IPS-18a (cell line): ENCODE measurements around the gene FBLN5.

Experiments used
- H3K27ac ChIP-seq: one replicate; pipeline ENCODE4 v1.5.1; 2013; ENCODE audit warnings: low read length
- H3K27me3 ChIP-seq: one replicate; pipeline ENCODE4 v1.6.1; 2013; ENCODE audit warnings: mild to moderate bottlenecking, low read length; ENCODE audit not compliant: control insufficient read depth, insufficient read depth
- H3K36me3 ChIP-seq: one replicate; pipeline ENCODE4 v1.6.1; 2013; ENCODE audit warnings: low read depth, low read length; ENCODE audit not compliant: control insufficient read depth
- H3K4me1 ChIP-seq: one replicate; pipeline ENCODE4 v1.6.1; 2013; ENCODE audit warnings: low read depth, low read length; ENCODE audit not compliant: control insufficient read depth
- H3K4me3 ChIP-seq: one replicate; pipeline ENCODE4 v1.5.1; 2013; ENCODE audit warnings: low read length
- H3K9ac ChIP-seq: one replicate; pipeline ENCODE4 v1.6.1; 2013; ENCODE audit warnings: mild to moderate bottlenecking, low read length, moderate library complexity
- H3K9me3 ChIP-seq: one replicate; pipeline ENCODE4 v1.6.1; 2013; ENCODE audit warnings: low read depth, low read length; ENCODE audit not compliant: control insufficient read depth

FBLN5 gene

GRCh38 chr14:91964724-91965123 lies 17.2 kb upstream of the FBLN5 start:
- no peak overlapping the region for H3K4me3 ChIP-seq
- no peaks in the 10 kb centered on the region for H3K27me3 ChIP-seq
- H3K4me1 ChIP-seq: no peaks in the 10 kb centered on the region
- no peak overlapping the region for H3K9ac ChIP-seq
- peaks cover 16% of the 10 kb centered on the region for H3K36me3 ChIP-seq
- no peak overlapping the region for H3K27ac ChIP-seq
- no peaks in the 10 kb centered on the region for H3K9me3 ChIP-seq

GRCh38 chr14:91964011-91964410 lies 16.5 kb upstream of the FBLN5 start:
- no peaks in the 10 kb centered on the region for H3K4me1 ChIP-seq
- H3K4me3 ChIP-seq: no peak overlapping the region
- no peaks in the 10 kb centered on the region for H3K9me3 ChIP-seq
- peaks cover 9% of the 10 kb centered on the region for H3K36me3 ChIP-seq
- H3K27ac ChIP-seq: no peak overlapping the region
- no peak overlapping the region for H3K9ac ChIP-seq
- no peaks in the 10 kb centered on the region for H3K27me3 ChIP-seq

GRCh38 chr14:91963465-91963864 lies 16.0 kb upstream of the FBLN5 start:
- H3K27me3 ChIP-seq: no peaks in the 10 kb centered on the region
- no peaks in the 10 kb centered on the region for H3K9me3 ChIP-seq
- no peak overlapping the region for H3K9ac ChIP-seq
- H3K27ac ChIP-seq: no peak overlapping the region
- H3K4me1 ChIP-seq: no peaks in the 10 kb centered on the region
- H3K36me3 ChIP-seq: peaks cover 4% of the 10 kb centered on the region
- no peak overlapping the region for H3K4me3 ChIP-seq

- Histone ChIP-seq H3K9me3 (no peaks in the 10 kb centered on the region), H3K4me3 (no peak overlapping the region), H3K9ac (no peak overlapping the region), H3K27ac (no peak overlapping the region), H3K36me3 (no peaks in the 10 kb centered on the region), H3K27me3 (no peaks in the 10 kb centered on the region), H3K4me1 (no peaks in the 10 kb centered on the region)
Measured at GRCh38 chr14:91961297-91962220, 14.1 kb upstream of the FBLN5 start.

GRCh38 chr14:91957876-91958313 lies 10.4 kb upstream of the FBLN5 start:
- Histone ChIP-seq H3K36me3 (no peaks in the 10 kb centered on the region), H3K4me1 (no peaks in the 10 kb centered on the region), H3K9me3 (no peaks in the 10 kb centered on the region), H3K27ac (no peak overlapping the region), H3K9ac (no peak overlapping the region), H3K27me3 (no peaks in the 10 kb centered on the region), H3K4me3 (no peak overlapping the region)

- Histone ChIP-seq H3K4me3 (no peak overlapping the region), H3K9ac (no peak overlapping the region), H3K27ac (no peak overlapping the region), H3K4me1 (no peaks in the 10 kb centered on the region), H3K27me3 (no peaks in the 10 kb centered on the region), H3K9me3 (no peaks in the 10 kb centered on the region), H3K36me3 (no peaks in the 10 kb centered on the region)
Measured at GRCh38 chr14:91956616-91957015, 9.1 kb upstream of the FBLN5 start.

GRCh38 chr14:91955168-91955567 lies 7.7 kb upstream of the FBLN5 start:
- no peaks in the 10 kb centered on the region for H3K27me3 ChIP-seq
- H3K4me1 ChIP-seq: no peaks in the 10 kb centered on the region
- no peak overlapping the region for H3K27ac ChIP-seq
- no peaks in the 10 kb centered on the region for H3K9me3 ChIP-seq
- no peak overlapping the region for H3K9ac ChIP-seq
- no peak overlapping the region for H3K4me3 ChIP-seq
- no peaks in the 10 kb centered on the region for H3K36me3 ChIP-seq

GRCh38 chr14:91953170-91953985 lies 5.9 kb upstream of the FBLN5 start:
- no peak overlapping the region for H3K4me3 ChIP-seq
- no peaks in the 10 kb centered on the region for H3K9me3 ChIP-seq
- H3K36me3 ChIP-seq: no peaks in the 10 kb centered on the region
- H3K27me3 ChIP-seq: peaks cover 6% of the 10 kb centered on the region
- H3K27ac ChIP-seq: no peak overlapping the region
- no peak overlapping the region for H3K9ac ChIP-seq
- peaks cover under 1% of the 10 kb centered on the region for H3K4me1 ChIP-seq

- peaks cover 39% of the 10 kb centered on the region for H3K27me3 ChIP-seq
- H3K4me3 ChIP-seq: peak overlapping the region; percentile 63
- H3K27ac ChIP-seq: no peak overlapping the region
- H3K9me3 ChIP-seq: no peaks in the 10 kb centered on the region
- H3K36me3 ChIP-seq: no peaks in the 10 kb centered on the region
- H3K9ac ChIP-seq: no peak overlapping the region
- peaks cover 3% of the 10 kb centered on the region for H3K4me1 ChIP-seq
Measured at GRCh38 chr14:91946622-91947474, 646 bp downstream of the FBLN5 start.

- H3K27me3 ChIP-seq: peaks cover 39% of the 10 kb centered on the region
- H3K4me3 ChIP-seq: no peak overlapping the region
- H3K36me3 ChIP-seq: no peaks in the 10 kb centered on the region
- peaks cover 3% of the 10 kb centered on the region for H3K4me1 ChIP-seq
- H3K9me3 ChIP-seq: no peaks in the 10 kb centered on the region
- no peak overlapping the region for H3K9ac ChIP-seq
- H3K27ac ChIP-seq: no peak overlapping the region
Measured at GRCh38 chr14:91945751-91946621, 1.5 kb downstream of the FBLN5 start.
